HG03442 (cell line): Measurements from ENCODE around the gene TP73.

ENCODE experiments used
- ATAC-seq: cut with Tn5 transposase; IDR thresholded peaks from one replicate; pipeline ENCODE4 v1.9.1; 2021; ENCODE audit warnings: mild to moderate bottlenecking, moderate library complexity; ENCODE audit not compliant: unreplicated experiment

TP73 gene

GRCh38 chr1:3683992-3684391 lies 31.7 kb downstream of the TP73 start:
- ATAC-seq, result no peak

GRCh38 chr1:3685222-3685621 lies 32.9 kb downstream of the TP73 start:
- ATAC-seq, result no peak

- ATAC-seq, result no peak
These were observed 33.6 kb downstream of the TP73 start for GRCh38 chr1:3685906-3686305.

- ATAC-seq, result no peak
These were observed 35.2 kb downstream of the TP73 start for GRCh38 chr1:3687504-3687903.

GRCh38 chr1:3688356-3689137 lies 36.2 kb downstream of the TP73 start:
- ATAC-seq, result no peak

- ATAC-seq, result no peak
These were observed 36.9 kb downstream of the TP73 start for GRCh38 chr1:3689138-3689750.

- no peak for ATAC-seq
These were observed 38.2 kb downstream of the TP73 start for GRCh38 chr1:3690282-3691065.

- no peak for ATAC-seq
These were observed 39.3 kb downstream of the TP73 start for GRCh38 chr1:3691421-3692204.

- no peak for ATAC-seq
These were observed 40.3 kb downstream of the TP73 start for GRCh38 chr1:3692598-3692997.

GRCh38 chr1:3693321-3693720 lies 41.0 kb downstream of the TP73 start:
- no peak for ATAC-seq

GRCh38 chr1:3695326-3696217 lies 43.3 kb downstream of the TP73 start:
- ATAC-seq, result no peak

GRCh38 chr1:3696689-3697088 lies 44.4 kb downstream of the TP73 start:
- no peak for ATAC-seq

GRCh38 chr1:3697104-3697503 lies 44.8 kb downstream of the TP73 start:
- no peak for ATAC-seq

GRCh38 chr1:3697810-3698209 lies 45.5 kb downstream of the TP73 start:
- no peak for ATAC-seq

GRCh38 chr1:3698660-3699408 lies 46.5 kb downstream of the TP73 start:
- ATAC-seq, result no peak

GRCh38 chr1:3699596-3699995 lies 47.3 kb downstream of the TP73 start:
- no peak for ATAC-seq

GRCh38 chr1:3700631-3701030 lies 48.3 kb downstream of the TP73 start:
- no peak for ATAC-seq

GRCh38 chr1:3702528-3702927 lies 50.2 kb downstream of the TP73 start:
- no peak for ATAC-seq

GRCh38 chr1:3702990-3703728 lies 50.8 kb downstream of the TP73 start:
- ATAC-seq, result no peak
